NCI-H2171 (cell line): ENCODE results near the gene KIF18B.
A peak's percentile ranks its signal among the peaks of the same experiment; 100 is the strongest.
"Not testable (repeated sequence)": the region's sequence is repeated elsewhere in the genome, so short reads cannot be mapped to it uniquely, and the experiment has no call there.

Experiments used
- DNase-seq: peaks from one replicate; lab custom pipeline; 2025; lab: John Stamatoyannopoulos, UW

Gene KIF18B

GRCh38 chr17:44969144-44969780 lies 21.7 kb upstream of the KIF18B start:
- no peak for DNase-seq

- DNase-seq: peak; percentile 92
Measured at GRCh38 chr17:44968225-44969143, 20.9 kb upstream of the KIF18B start, which contains the start of gene C1QL1. TSS of gene C1QL1 (minus strand) at chr17:44968303. CDS start at chr17:44968048, 255 bp downstream.

- no peak for DNase-seq
Measured at GRCh38 chr17:44967907-44968224, 20.3 kb upstream of the KIF18B start.

GRCh38 chr17:44967026-44967906 lies 19.7 kb upstream of the KIF18B start:
- no peak for DNase-seq

- no peak for DNase-seq
Measured at GRCh38 chr17:44966348-44967025, 18.9 kb upstream of the KIF18B start.

- DNase-seq: no peak
Measured at GRCh38 chr17:44965481-44966234, 18.1 kb upstream of the KIF18B start.

GRCh38 chr17:44961921-44962350 lies 14.4 kb upstream of the KIF18B start:
- DNase-seq: no peak

GRCh38 chr17:44960691-44961090 lies 13.1 kb upstream of the KIF18B start:
- DNase-seq: no peak

GRCh38 chr17:44959821-44960531 lies 12.4 kb upstream of the KIF18B start:
- DNase-seq: no peak

- no peak for DNase-seq
Measured at GRCh38 chr17:44956998-44957981, 9.7 kb upstream of the KIF18B start.

- no peak for DNase-seq
Measured at GRCh38 chr17:44955674-44956425, 8.3 kb upstream of the KIF18B start.

GRCh38 chr17:44952946-44953475 lies 5.4 kb upstream of the KIF18B start:
- no peak for DNase-seq

GRCh38 chr17:44948315-44948795 lies 782 bp upstream of the KIF18B start:
- no peak for DNase-seq

- not testable (repeated sequence) for DNase-seq
Measured at GRCh38 chr17:44945652-44946051, 1.9 kb downstream of the KIF18B start.

GRCh38 chr17:44942456-44942855 lies 5.1 kb downstream of the KIF18B start:
- DNase-seq: no peak

GRCh38 chr17:44941712-44942331 lies 5.8 kb downstream of the KIF18B start:
- DNase-seq: no peak

GRCh38 chr17:44940768-44941167 lies 6.8 kb downstream of the KIF18B start:
- no peak for DNase-seq
